Kidney epithelial cell (primary cell): Measurements from ENCODE around the gene COL4A1. TPM values are rescaled to one million over a fixed set of nuclear protein-coding genes. Genes with fewer than 3 reads are reported as not detected.

Experiments
- DNase-seq: peaks from one replicate; pipeline ENCODE4 v3.0.0-alpha.2; 2010; ENCODE audit warnings: low read depth
- H3K27me3 ChIP-seq: 2 replicates; pipeline ENCODE4 v1.6.0; 2011; ENCODE audit warnings: low read length; ENCODE audit not compliant: control insufficient read depth, insufficient read depth
- H3K36me3 ChIP-seq: 2 replicates; pipeline ENCODE4 v1.5.1; 2011; ENCODE audit warnings: low read length; ENCODE audit not compliant: control insufficient read depth, insufficient read depth
- H3K4me3 ChIP-seq: 2 replicates; pipeline ENCODE4 v1.5.1; 2011; ENCODE audit warnings: low read depth, mild to moderate bottlenecking, control low read depth, low read length
- CTCF ChIP-seq: IDR thresholded peaks from 2 replicates; pipeline ENCODE4 v1.5.1; 2011; ENCODE audit warnings: mild to moderate bottlenecking, moderate library complexity, low read length, control low read depth, inconsistent platforms; ENCODE audit not compliant: insufficient read depth, poor library complexity, severe bottlenecking
- total RNA-seq: library from RNA; depleted of rRNA; stranded (reverse); fragments of >200 nt; gene quantifications from 2 replicates; pipeline ENCODE4 v1.2.3, GENCODE V29; 2015

The COL4A1 gene
- total RNA-seq, 1 donor from 2014 or later: 1,018 TPM

- H3K27me3 ChIP-seq: no peaks in the 10 kb centered on the region
- no peak for TF ChIP-seq CTCF
- DNase-seq: no peak
- peaks cover 3% of the 10 kb centered on the region for H3K36me3 ChIP-seq
- no peak overlapping the region for H3K4me3 ChIP-seq
Observed at GRCh38 chr13:110271313-110271712, 35.6 kb downstream of the COL4A1 start.

- no peak for DNase-seq
- TF ChIP-seq CTCF: no peak
- Histone ChIP-seq H3K36me3 (peaks cover 3% of the 10 kb centered on the region), H3K4me3 (no peak overlapping the region), H3K27me3 (no peaks in the 10 kb centered on the region)
Observed at GRCh38 chr13:110270507-110270906, 36.5 kb downstream of the COL4A1 start.

GRCh38 chr13:110269509-110270185 is 37.3 kb downstream of the COL4A1 start:
- DNase-seq: no peak
- H3K4me3 ChIP-seq: no peak overlapping the region
- no peaks in the 10 kb centered on the region for H3K27me3 ChIP-seq
- no peak for TF ChIP-seq CTCF
- H3K36me3 ChIP-seq: peaks cover 3% of the 10 kb centered on the region

- Histone ChIP-seq H3K4me3 (no peak overlapping the region), H3K27me3 (no peaks in the 10 kb centered on the region), H3K36me3 (peaks cover 3% of the 10 kb centered on the region)
- no peak for DNase-seq
- no peak for TF ChIP-seq CTCF
Observed at GRCh38 chr13:110268576-110269185, 38.3 kb downstream of the COL4A1 start.

- Histone ChIP-seq H3K27me3 (no peaks in the 10 kb centered on the region), H3K36me3 (peaks cover 3% of the 10 kb centered on the region), H3K4me3 (no peak overlapping the region)
- DNase-seq: no peak
- no peak for TF ChIP-seq CTCF
Observed at GRCh38 chr13:110268061-110268460, 38.9 kb downstream of the COL4A1 start.

- Histone ChIP-seq H3K4me3 (no peak overlapping the region), H3K36me3 (peaks cover 1% of the 10 kb centered on the region), H3K27me3 (no peaks in the 10 kb centered on the region)
- no peak for TF ChIP-seq CTCF
- DNase-seq: no peak
Observed at GRCh38 chr13:110266983-110267382, 40.0 kb downstream of the COL4A1 start.
